SU-DHL-6 (cell line): ENCODE results near the gene TTBK1.

Experiments
- H2AFZ ChIP-seq: fragments of 200-600 bp; sonication (generic); 2 replicates; pipeline ENCODE4 v1.6.1; 2014; ENCODE audit warnings: low read depth, mild to moderate bottlenecking, moderate library complexity, mixed read lengths, antibody characterized with exemption, low read length; ENCODE audit not compliant: severe bottlenecking
- H3F3A ChIP-seq: fragments of 200-600 bp; shearing (Covaris generic); 2 replicates; pipeline ENCODE4 v1.6.0; 2016; ENCODE audit warnings: antibody characterized with exemption, mild to moderate bottlenecking; ENCODE audit not compliant: insufficient read depth
- H3K27ac ChIP-seq: fragments of 200-600 bp; sonication (generic); 2 replicates; pipeline ENCODE4 v1.5.1; 2016; ENCODE audit warnings: low read depth, mild to moderate bottlenecking, low read length, moderate library complexity, mixed read lengths
- H3K27me3 ChIP-seq: fragments of 200-600 bp; sonication (generic), shearing (Covaris generic); 2 replicates; pipeline ENCODE4 v1.6.0; 2014; ENCODE audit warnings: mild to moderate bottlenecking, low read length
- H3K36me3 ChIP-seq: fragments of 200-600 bp; sonication (generic); 2 replicates; pipeline ENCODE4 v1.6.1; 2014; ENCODE audit warnings: mild to moderate bottlenecking, low read length, mixed read lengths
- H3K4me2 ChIP-seq: fragments of 300-600, 200-600 bp; shearing (Covaris generic), sonication (generic); 2 replicates; pipeline ENCODE4 v1.6.0; 2014; ENCODE audit warnings: low read length, low read depth, mild to moderate bottlenecking; ENCODE audit not compliant: poor library complexity, severe bottlenecking
- H3K4me3 ChIP-seq: fragments of 200-600 bp; sonication (generic); 2 replicates; pipeline ENCODE4 v1.5.1; 2014; ENCODE audit warnings: antibody characterized with exemption, low read length, mild to moderate bottlenecking, mixed read lengths; ENCODE audit not compliant: insufficient read depth, poor library complexity, severe bottlenecking
- H3K79me2 ChIP-seq: fragments of 200-600 bp; sonication (generic); 2 replicates; pipeline ENCODE4 v1.6.1; 2014; ENCODE audit warnings: mild to moderate bottlenecking, low read length, moderate library complexity; ENCODE audit not compliant: insufficient read depth
- H3K9ac ChIP-seq: fragments of 200-600 bp; sonication (generic); 2 replicates; pipeline ENCODE4 v1.7.0; 2014; ENCODE audit warnings: mild to moderate bottlenecking, low read length
- H3K9me2 ChIP-seq: fragments of 200-600 bp; sonication (generic); replicated peaks from 2 replicates; pipeline ENCODE4 v1.6.1; 2014; ENCODE audit warnings: low read length; ENCODE audit not compliant: insufficient read depth
- H3K9me3 ChIP-seq: fragments of 200-600 bp; sonication (generic); 2 replicates; pipeline ENCODE4 v1.6.1; 2014; ENCODE audit warnings: low read length, mixed read lengths; ENCODE audit not compliant: insufficient read depth
- H4K20me1 ChIP-seq: fragments of 200-600 bp; sonication (generic); 2 replicates; pipeline ENCODE4 v1.6.1; 2014; ENCODE audit warnings: low read depth, mild to moderate bottlenecking, antibody characterized with exemption, low read length, moderate library complexity, mixed read lengths
- CTCF ChIP-seq: fragments of 200-600 bp; sonication (generic); IDR thresholded peaks from one replicate; pipeline ENCODE4 v1.5.1; 2017; ENCODE audit warnings: antibody characterized with exemption, mild to moderate bottlenecking, low read length, moderate library complexity; ENCODE audit not compliant: insufficient read depth, poor library complexity, severe bottlenecking
- EZH2phosphoT487 ChIP-seq: fragments of 200-600 bp; sonication (generic), shearing (Covaris generic); conservative IDR thresholded peaks from 2 replicates; pipeline ENCODE4 v1.6.1; 2018; ENCODE audit warnings: mild to moderate bottlenecking, antibody characterized with exemption, low read length, moderate library complexity, mixed read lengths

Gene TTBK1

GRCh38 chr6:43298565-43299337, 55.5 kb downstream of the TTBK1 start:
- Histone ChIP-seq H3K79me2 (no peaks in the 10 kb centered on the region), H3K9me3 (no peaks in the 10 kb centered on the region), H3K27ac (no peak overlapping the region), H2AFZ (no peak overlapping the region), H3K4me2 (no peak overlapping the region), H3K4me3 (no peak overlapping the region), H4K20me1 (no peaks in the 10 kb centered on the region), H3F3A (no peaks in the 10 kb centered on the region), H3K9ac (no peak overlapping the region), H3K27me3 (no peaks in the 10 kb centered on the region), H3K9me2 (no peaks in the 10 kb centered on the region), H3K36me3 (no peaks in the 10 kb centered on the region)
- TF ChIP-seq CTCF (no peak), EZH2phosphoT487 (no peak)

GRCh38 chr6:43299338-43300293, 56.3 kb downstream of the TTBK1 start:
- H3K79me2 ChIP-seq = no peaks in the 10 kb centered on the region
- H3K36me3 ChIP-seq = no peaks in the 10 kb centered on the region
- H2AFZ ChIP-seq = no peak overlapping the region
- no peaks in the 10 kb centered on the region for H4K20me1 ChIP-seq
- H3K9ac ChIP-seq = no peak overlapping the region
- H3K9me3 ChIP-seq = no peaks in the 10 kb centered on the region
- no peak overlapping the region for H3K4me2 ChIP-seq
- no peak overlapping the region for H3K27ac ChIP-seq
- no peaks in the 10 kb centered on the region for H3F3A ChIP-seq
- TF ChIP-seq EZH2phosphoT487 (no peak), CTCF (no peak)
- no peaks in the 10 kb centered on the region for H3K9me2 ChIP-seq
- no peak overlapping the region for H3K4me3 ChIP-seq
- H3K27me3 ChIP-seq = no peaks in the 10 kb centered on the region

GRCh38 chr6:43301081-43301870, 58.0 kb downstream of the TTBK1 start:
- no peaks in the 10 kb centered on the region for H3K36me3 ChIP-seq
- no peak overlapping the region for H3K9ac ChIP-seq
- no peak overlapping the region for H3K4me2 ChIP-seq
- H3K27ac ChIP-seq = no peak overlapping the region
- no peak overlapping the region for H2AFZ ChIP-seq
- no peaks in the 10 kb centered on the region for H3K79me2 ChIP-seq
- H3K9me3 ChIP-seq = no peaks in the 10 kb centered on the region
- H3K27me3 ChIP-seq = no peaks in the 10 kb centered on the region
- no peak overlapping the region for H3K4me3 ChIP-seq
- H3K9me2 ChIP-seq = no peaks in the 10 kb centered on the region
- no peaks in the 10 kb centered on the region for H3F3A ChIP-seq
- TF ChIP-seq CTCF (no peak), EZH2phosphoT487 (no peak)
- no peaks in the 10 kb centered on the region for H4K20me1 ChIP-seq
